SJSA1 (cell line): ENCODE results near the gene UGT1A7. TPM values are rescaled to one million over a fixed set of nuclear protein-coding genes. Genes with fewer than 3 reads are reported as not detected.

Experiments used
- DNase-seq, 2 experiments: peaks; one replicate each; pipeline ENCODE4 v3.0.0-alpha.2; 2015 to 2020; ENCODE audit warnings: low spot score in 2 of 2, low read depth in 1 of 2
- H3K27ac ChIP-seq: fragments of 250-450 bp; sonication (Bioruptor Pico); 2 replicates; pipeline ENCODE4 v1.5.1; 2020; ENCODE audit warnings: mild to moderate bottlenecking, moderate library complexity
- H3K27me3 ChIP-seq: fragments of 250-450 bp; sonication (Bioruptor Pico); replicated peaks from 2 replicates; pipeline ENCODE4 v1.5.1; 2020; ENCODE audit warnings: mild to moderate bottlenecking, moderate library complexity
- H3K36me3 ChIP-seq: fragments of 250-450 bp; sonication (Bioruptor Pico); 2 replicates; pipeline ENCODE4 v1.5.1; 2020; ENCODE audit warnings: mild to moderate bottlenecking
- H3K4me1 ChIP-seq: fragments of 250-450 bp; sonication (Bioruptor Pico); replicated peaks from 2 replicates; pipeline ENCODE4 v1.6.1; 2021; ENCODE audit warnings: mild to moderate bottlenecking
- H3K4me3 ChIP-seq: fragments of 250-450 bp; sonication (Bioruptor Pico); 2 replicates; pipeline ENCODE4 v1.5.1; 2020; ENCODE audit warnings: mild to moderate bottlenecking
- H3K9me3 ChIP-seq: fragments of 250-450 bp; sonication (Bioruptor Pico); replicated peaks from 2 replicates; pipeline ENCODE4 v1.5.1; 2020; ENCODE audit warnings: mild to moderate bottlenecking
- total RNA-seq: library from RNA; depleted of rRNA; stranded (reverse); fragments of >200 nt; shearing (Covaris generic); gene quantifications from 2 replicates; pipeline ENCODE4 v1.2.3, GENCODE V29; 2014; rRNA removed

UGT1A7 gene
- total RNA-seq, 1 experiment from 2014 or later = not detected

- peak in 1 of 2 experiments; percentile 35 for DNase-seq
- peaks cover 10% of the 10 kb centered on the region for H3K4me1 ChIP-seq
Observed at GRCh38 chr2:233818639-233819621, 137.2 kb downstream of the UGT1A7 start.

GRCh38 chr2:233819884-233820773, 138.4 kb downstream of the UGT1A7 start:
- Histone ChIP-seq H3K27me3 (no peaks in the 10 kb centered on the region), H3K9me3 (no peaks in the 10 kb centered on the region; the same call in 1 of the 2 replicates), H3K4me1 (peaks cover 10% of the 10 kb centered on the region), H3K27ac (no peak overlapping the region), H3K36me3 (no peaks in the 10 kb centered on the region), H3K4me3 (no peak overlapping the region)
- DNase-seq = peak in 1 of 2 experiments; percentile 38

More at GRCh38 chr2:233818639-233819621, 137.2 kb downstream of the UGT1A7 start:
- H3K4me3 ChIP-seq = no peak overlapping the region
- H3K36me3 ChIP-seq = no peaks in the 10 kb centered on the region
- H3K9me3 ChIP-seq = no peaks in the 10 kb centered on the region; the same call in 1 of the 2 replicates
- no peak overlapping the region for H3K27ac ChIP-seq
- no peaks in the 10 kb centered on the region for H3K27me3 ChIP-seq

GRCh38 chr2:233820774-233821105, 139.0 kb downstream of the UGT1A7 start:
- no peak overlapping the region for H3K27ac ChIP-seq
- H3K9me3 ChIP-seq = no peaks in the 10 kb centered on the region; the same call in 1 of the 2 replicates
- DNase-seq = no peak
- no peaks in the 10 kb centered on the region for H3K27me3 ChIP-seq
- H3K4me1 ChIP-seq = peaks cover 10% of the 10 kb centered on the region
- no peak overlapping the region for H3K4me3 ChIP-seq
- no peaks in the 10 kb centered on the region for H3K36me3 ChIP-seq

- no peak overlapping the region for H3K4me3 ChIP-seq
- H3K9me3 ChIP-seq = no peaks in the 10 kb centered on the region; the same call in 1 of the 2 replicates
- no peaks in the 10 kb centered on the region for H3K27me3 ChIP-seq
- DNase-seq = no peak
- no peaks in the 10 kb centered on the region for H3K36me3 ChIP-seq
- H3K27ac ChIP-seq = no peak overlapping the region
- peaks cover 9% of the 10 kb centered on the region for H3K4me1 ChIP-seq
Observed at GRCh38 chr2:233821196-233821595, 139.5 kb downstream of the UGT1A7 start.

GRCh38 chr2:233821709-233822100, 140.0 kb downstream of the UGT1A7 start:
- H3K4me3 ChIP-seq = no peak overlapping the region
- H3K27me3 ChIP-seq = no peaks in the 10 kb centered on the region
- H3K36me3 ChIP-seq = no peaks in the 10 kb centered on the region
- peaks cover 4% of the 10 kb centered on the region for H3K4me1 ChIP-seq
- H3K27ac ChIP-seq = no peak overlapping the region
- H3K9me3 ChIP-seq = no peaks in the 10 kb centered on the region; the same call in 1 of the 2 replicates
- no peak for DNase-seq

- H3K27ac ChIP-seq = no peak overlapping the region
- H3K27me3 ChIP-seq = no peaks in the 10 kb centered on the region
- no peaks in the 10 kb centered on the region for H3K4me1 ChIP-seq
- DNase-seq = peak in 1 of 2 experiments; percentile 41
- H3K9me3 ChIP-seq = no peaks in the 10 kb centered on the region; the same call in 1 of the 2 replicates
- H3K36me3 ChIP-seq = no peaks in the 10 kb centered on the region
- H3K4me3 ChIP-seq = no peak overlapping the region
Observed at GRCh38 chr2:233822101-233822771, 140.5 kb downstream of the UGT1A7 start.

Other genes starting within 250 kb of the UGT1A7 start
- 25.4 and 38.0 TPM in 2 replicates for gene USP40, start 115.1 kb upstream of the UGT1A7 start, total RNA-seq
- gene UGT1A8, start 64.3 kb upstream of the UGT1A7 start, total RNA-seq = not detected in 2 replicates
- gene UGT1A10, start 45.5 kb upstream of the UGT1A7 start, total RNA-seq = not detected in 2 replicates
- not detected in 2 replicates for gene UGT1A9, start 10.0 kb upstream of the UGT1A7 start, total RNA-seq
- not detected in 2 replicates for gene UGT1A6, start 11.0 kb downstream of the UGT1A7 start, total RNA-seq
- not detected in 2 replicates for gene UGT1A5, start 31.0 kb downstream of the UGT1A7 start, total RNA-seq
- not detected in 2 replicates for gene UGT1A4, start 36.8 kb downstream of the UGT1A7 start, total RNA-seq
- not detected in 2 replicates for gene UGT1A3, start 47.1 kb downstream of the UGT1A7 start, total RNA-seq
- not detected in 2 replicates for gene UGT1A1, start 78.4 kb downstream of the UGT1A7 start, total RNA-seq
- gene MROH2A, start 96.4 kb downstream of the UGT1A7 start, total RNA-seq = not detected in 2 replicates
- gene HJURP, start 172.6 kb downstream of the UGT1A7 start, total RNA-seq = 73.2 and 81.4 TPM in 2 replicates
- 0.03 TPM in 1 of 2 replicates, not detected in the other for gene TRPM8, start 235.5 kb downstream of the UGT1A7 start, total RNA-seq